Testis (tissue), 2 donors: ENCODE results near the gene MCC.

Source experiments
- CTCF ChIP-seq, 3 experiments: fragments of 450-650 bp in 2 of 3; fragments of 200-600 bp in 1 of 3; sonication (generic) in 1 of 3; IDR thresholded peaks; one replicate each; pipeline ENCODE4 v1.5.1; 2016 to 2019; ENCODE audit warnings: antibody characterized with exemption in 3 of 3, mild to moderate bottlenecking in 2 of 3, moderate library complexity in 1 of 3
- POLR2A ChIP-seq: fragments of 450-650 bp; IDR thresholded peaks from one replicate; pipeline ENCODE4 v1.6.1; 2017; ENCODE audit warnings: antibody characterized with exemption, mild to moderate bottlenecking, moderate library complexity

GRCh38 chr5:113269023-113269997 lies 218.9 kb downstream of the MCC start:
- TF ChIP-seq CTCF (IDR thresholded peaks at IDR 0.05) (no peak), POLR2A (no peak)
